Measurements from ENCODE around the gene RABGGTA.

DNA sequence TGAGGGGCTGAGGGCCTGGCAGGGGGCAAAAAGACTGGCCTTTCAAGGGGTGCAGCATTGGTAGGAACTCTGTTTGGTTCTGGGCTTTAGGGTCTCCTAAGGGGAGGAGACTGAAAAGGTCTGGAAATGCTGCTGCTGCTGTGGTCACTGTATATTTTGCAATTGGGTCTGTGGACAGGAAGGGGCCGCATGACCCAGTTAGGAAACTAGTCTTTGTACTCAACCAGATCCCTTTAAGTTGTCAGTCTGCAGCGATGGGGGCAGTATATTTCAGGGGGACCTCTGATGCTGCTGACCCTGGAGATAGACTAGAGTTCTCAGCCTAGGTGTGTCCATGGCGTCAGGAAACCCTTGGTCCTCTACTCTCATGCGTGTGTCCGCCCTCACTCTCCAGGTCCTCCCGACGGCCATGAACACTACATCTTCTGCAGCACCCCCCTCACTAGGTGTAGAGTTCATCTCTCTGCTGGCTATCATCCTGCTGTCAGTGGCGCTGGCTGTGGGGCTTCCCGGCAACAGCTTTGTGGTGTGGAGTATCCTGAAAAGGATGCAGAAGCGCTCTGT, 43.9 kb upstream of the RABGGTA start:
- no peak for TF ChIP-seq EZH2 (IDR thresholded peaks at IDR 0.05; ENCODE audit: low read length, missing control alignments)
- TF ChIP-seq CTCF (conservative IDR thresholded peaks at IDR 0.05 in 1 of 2, IDR thresholded peaks at IDR 0.05 in 1 of 2; ENCODE audit: low read depth in 1 of 2, low read length in 2 of 2) = no peak
